G401.6 (cell line): Measurements from ENCODE around the gene CAMK1D.

Source experiments
- FAIRE-seq: peaks from 2 replicates; lab custom pipeline; 2012; peaks lifted over from hg19 to GRCh38; lab: Jason Lieb, UNC

Gene CAMK1D

DNA sequence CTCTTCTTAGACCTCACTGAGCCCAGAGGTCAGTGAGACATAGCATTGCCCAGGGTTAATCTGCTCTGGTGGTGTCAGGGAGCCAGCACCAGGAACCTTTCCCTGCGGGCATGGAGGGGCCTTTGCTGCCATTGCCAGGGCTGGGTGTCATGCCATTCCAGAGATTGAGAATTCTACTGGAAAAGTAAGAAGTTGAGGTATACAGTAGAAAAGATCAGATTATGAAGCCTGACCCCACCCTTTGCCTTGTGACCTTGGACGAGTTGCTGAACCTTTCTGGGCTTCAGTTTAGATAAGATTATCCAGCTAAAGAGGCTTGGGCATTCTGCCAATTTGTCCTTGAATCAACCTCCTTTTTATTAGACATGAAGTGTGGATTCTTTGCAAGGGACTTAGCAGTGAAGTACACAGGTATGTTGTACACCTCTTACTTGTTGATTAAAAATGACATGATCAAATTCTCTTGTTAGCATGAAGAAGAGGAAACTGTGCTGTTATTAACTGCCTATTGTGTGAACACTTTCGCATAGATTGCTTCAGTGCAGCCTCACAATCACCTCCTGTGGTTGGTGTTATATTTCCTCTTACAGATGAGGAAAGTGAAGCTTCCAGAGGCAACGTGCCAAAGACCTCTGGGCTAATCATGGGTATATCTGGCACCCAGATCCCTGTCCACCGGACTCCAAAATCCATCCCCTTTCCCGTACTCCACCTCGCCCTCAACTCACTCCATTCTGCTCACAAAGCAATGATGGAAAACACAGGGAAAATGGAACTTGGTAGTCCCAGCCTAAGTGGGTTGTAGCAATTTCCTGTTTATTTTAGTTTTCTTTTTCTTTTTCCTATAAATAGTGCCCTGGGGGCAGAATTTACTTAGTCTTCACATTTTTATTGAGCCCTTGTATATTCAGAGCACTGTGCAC, 151.3 kb downstream of the CAMK1D start:
- no peak for FAIRE-seq

- no peak for FAIRE-seq
These were observed 152.0 kb downstream of the CAMK1D start for GRCh38 chr10:12501324-12501723.

DNA sequence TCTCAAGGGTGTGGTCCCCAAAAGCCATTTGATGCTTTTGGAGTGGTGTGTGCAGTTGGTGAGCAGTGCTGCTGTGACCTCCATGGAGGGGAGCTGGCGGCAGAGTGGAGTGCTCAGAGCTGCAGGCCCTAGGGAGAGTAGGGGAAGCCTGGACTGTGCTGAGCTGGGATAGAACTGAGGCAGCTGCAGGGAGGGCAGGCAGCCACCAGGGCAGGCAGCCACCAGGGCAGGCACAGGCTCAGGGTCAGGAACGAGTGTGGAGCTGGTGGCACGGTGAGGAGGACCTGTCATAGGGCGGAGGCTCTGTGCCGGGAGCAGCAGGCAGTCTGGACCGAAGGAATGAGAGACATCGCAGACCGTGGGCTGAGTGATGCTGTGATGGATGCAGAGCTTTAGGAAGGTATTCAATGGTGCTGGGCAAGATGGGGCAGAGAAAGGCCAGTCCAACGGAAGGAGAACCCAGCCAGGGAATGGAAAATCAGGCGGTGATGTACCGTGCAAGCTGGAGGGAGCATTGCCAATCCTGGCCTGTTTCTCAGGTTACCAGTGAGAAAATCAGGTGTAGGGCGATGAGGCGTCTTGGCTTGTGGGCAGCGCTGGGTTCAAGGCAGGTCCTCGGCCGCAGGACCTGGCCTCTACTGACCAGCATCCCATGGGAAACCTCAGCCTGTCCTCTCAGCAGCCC, 152.6 kb downstream of the CAMK1D start:
- FAIRE-seq, result no peak

- no peak for FAIRE-seq
These were observed 153.4 kb downstream of the CAMK1D start for GRCh38 chr10:12502526-12503274.

DNA sequence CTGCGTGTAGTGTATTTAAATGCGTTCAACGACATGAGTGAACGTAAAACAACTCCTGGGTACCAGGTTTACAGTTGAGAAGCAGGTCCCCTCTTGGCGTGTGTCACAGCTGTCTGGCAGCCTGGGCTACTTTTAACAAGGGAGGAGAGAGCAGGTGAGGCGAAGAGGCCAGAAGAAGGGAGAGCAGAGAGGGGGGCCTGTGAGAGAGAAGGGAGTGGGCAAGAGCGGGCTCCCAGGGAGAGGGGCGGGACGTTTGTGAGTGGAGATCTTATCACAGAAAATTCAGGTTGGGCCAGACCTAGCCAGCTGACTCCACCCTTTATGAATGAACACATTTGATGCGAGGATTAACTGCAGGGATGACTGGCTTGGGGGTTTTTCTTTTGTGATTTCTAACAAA, 154.0 kb downstream of the CAMK1D start:
- FAIRE-seq, result no peak

GRCh38 chr10:12504176-12504575, 154.8 kb downstream of the CAMK1D start:
- FAIRE-seq, result no peak

- FAIRE-seq, result no peak
These were observed 155.3 kb downstream of the CAMK1D start for GRCh38 chr10:12504628-12505027.

- no peak for FAIRE-seq
These were observed 156.3 kb downstream of the CAMK1D start for GRCh38 chr10:12505683-12506082.

- FAIRE-seq, result no peak
These were observed 158.0 kb downstream of the CAMK1D start for GRCh38 chr10:12507165-12507850.

GRCh38 chr10:12508165-12508564, 158.8 kb downstream of the CAMK1D start:
- FAIRE-seq, result no peak

GRCh38 chr10:12509016-12509793, 159.9 kb downstream of the CAMK1D start:
- no peak for FAIRE-seq

DNA sequence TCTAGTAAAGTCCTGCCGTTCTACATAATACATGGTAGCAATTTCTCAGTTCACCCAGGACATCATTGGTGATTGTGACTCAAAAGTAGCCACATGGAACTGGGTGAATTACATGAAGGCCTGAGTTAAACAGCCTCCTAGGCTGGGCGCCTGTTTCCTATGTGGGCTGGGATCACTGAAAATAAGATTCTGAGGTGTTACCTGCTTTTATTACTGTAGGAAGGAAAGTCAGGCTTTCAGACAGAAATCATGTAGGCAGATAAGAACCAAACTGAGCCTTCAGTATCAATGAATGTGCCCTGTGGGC, 160.4 kb downstream of the CAMK1D start:
- FAIRE-seq, result no peak

DNA sequence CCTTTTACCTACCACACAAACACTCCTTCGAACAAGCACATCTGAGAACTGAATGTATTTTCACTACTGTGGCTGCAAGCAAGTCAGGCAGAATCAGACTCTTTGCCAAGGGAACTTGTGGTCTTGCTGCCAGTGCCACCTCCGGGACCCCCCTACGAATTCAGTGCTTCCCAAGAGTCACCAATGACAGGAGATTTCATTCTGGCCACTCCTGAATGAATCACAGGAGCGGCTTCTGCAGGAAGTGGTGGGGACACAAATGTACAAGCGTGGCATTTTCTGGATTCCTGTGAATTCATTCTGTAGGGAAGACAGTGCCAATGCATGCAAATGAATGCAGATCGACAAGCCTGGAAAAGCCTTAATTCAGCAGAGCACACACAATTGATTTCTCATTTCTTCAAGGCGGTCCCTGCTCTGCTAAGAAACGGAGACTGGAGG, 161.2 kb downstream of the CAMK1D start:
- no peak for FAIRE-seq

DNA sequence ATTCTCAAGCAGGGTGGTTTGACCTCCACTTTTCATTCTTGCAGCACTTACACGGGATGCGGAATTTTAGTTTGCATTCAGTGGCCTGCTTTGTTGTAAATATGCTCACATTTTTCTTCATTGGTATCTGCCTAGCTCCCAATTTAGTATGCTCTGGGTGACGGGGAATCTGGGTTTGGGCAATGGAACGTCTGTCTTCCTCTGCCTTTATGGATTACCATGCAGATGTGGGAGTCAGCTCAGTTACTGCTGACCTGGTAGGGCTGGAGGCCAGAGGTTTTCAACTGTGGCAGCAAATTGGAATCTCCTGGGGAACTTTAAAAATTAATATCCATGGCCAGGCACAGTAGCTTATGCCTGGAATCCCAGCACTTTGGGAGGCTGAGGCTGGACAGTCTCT, 161.6 kb downstream of the CAMK1D start:
- no peak for FAIRE-seq

DNA sequence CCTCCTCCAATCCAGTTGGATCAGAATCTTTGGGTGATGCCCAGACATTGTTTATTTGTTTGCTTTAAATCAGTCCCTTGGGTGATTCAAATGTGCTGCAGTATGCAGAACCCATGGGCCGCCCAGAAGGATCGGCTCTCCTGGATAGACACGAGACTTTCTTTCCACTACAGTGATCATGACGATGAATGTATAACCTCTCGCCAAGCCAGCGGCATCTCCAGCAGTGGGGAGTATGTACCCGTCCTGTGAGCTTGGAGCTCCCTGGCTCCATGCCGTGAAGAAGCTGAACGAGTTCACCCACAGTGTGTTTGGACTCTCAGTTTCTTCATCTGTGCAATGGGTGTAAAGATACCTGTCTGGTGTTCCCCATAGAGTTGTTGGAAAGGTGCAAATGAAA, 162.3 kb downstream of the CAMK1D start:
- FAIRE-seq, result no peak

GRCh38 chr10:12512332-12513002, 163.1 kb downstream of the CAMK1D start:
- no peak for FAIRE-seq

- FAIRE-seq, result no peak
These were observed 163.6 kb downstream of the CAMK1D start for GRCh38 chr10:12513003-12513365.

DNA sequence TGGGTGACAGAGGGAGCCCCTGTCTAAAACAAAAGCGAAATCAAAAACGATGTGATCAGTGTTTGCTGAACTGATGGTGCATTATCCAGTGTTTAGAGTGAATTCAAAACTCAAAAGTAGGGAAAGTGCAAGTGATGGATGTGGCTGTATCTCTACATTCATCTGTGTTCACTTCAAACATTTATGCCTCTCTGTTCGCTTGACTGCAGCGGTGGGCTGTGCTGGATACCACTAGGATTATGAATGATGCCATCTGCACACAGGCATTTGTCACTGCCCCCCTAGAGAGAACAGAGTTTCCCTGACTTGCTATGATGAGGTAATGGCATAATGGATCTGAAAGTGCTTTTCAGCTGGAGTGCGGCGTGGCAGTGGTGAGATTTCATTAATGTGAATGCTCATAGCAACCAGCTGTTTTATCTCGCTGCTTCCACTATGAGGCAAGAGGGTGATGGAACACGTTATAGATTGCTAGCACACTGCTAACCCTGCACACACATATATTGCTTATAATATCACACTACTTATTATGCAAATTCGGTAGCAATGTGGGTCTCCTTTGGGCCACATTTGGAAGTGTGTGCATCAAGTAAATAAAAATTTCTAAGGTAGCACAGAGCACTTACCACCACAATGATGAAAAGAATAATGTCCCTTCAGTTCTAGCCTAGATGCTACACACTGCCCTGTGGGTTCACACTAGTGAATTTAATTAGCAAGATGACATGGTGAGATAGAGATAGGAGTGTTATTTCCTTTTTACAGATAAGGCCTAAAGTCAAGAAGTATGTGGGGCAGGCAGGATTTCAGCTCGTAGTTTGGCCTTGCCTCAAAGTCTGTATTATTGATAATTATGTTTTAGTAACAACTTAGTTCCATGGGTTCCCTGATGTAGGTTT, 164.7 kb downstream of the CAMK1D start:
- no peak for FAIRE-seq

DNA sequence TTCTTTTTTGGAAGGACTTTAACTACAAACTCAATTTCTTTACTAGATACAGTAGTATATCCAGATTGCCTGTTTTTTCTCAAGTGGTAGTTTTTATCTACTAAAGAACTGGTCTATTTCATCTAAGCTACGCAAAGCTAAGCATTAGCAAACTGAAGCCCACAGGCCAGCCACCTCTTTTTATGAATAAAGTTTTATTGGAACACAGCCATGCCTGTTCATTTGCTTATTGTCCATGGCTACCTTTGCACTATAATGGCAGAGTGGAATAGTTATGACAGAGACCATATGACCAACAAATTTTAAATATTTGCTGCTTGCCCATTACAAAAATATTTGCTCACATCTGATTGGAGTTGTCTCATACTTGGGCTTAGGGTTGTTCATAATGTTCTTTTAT, 168.7 kb downstream of the CAMK1D start:
- no peak for FAIRE-seq

- no peak for FAIRE-seq
These were observed 172.1 kb downstream of the CAMK1D start for GRCh38 chr10:12521423-12521822.
